ENCODE results near the gene TBC1D30.

Gene TBC1D30

DNA sequence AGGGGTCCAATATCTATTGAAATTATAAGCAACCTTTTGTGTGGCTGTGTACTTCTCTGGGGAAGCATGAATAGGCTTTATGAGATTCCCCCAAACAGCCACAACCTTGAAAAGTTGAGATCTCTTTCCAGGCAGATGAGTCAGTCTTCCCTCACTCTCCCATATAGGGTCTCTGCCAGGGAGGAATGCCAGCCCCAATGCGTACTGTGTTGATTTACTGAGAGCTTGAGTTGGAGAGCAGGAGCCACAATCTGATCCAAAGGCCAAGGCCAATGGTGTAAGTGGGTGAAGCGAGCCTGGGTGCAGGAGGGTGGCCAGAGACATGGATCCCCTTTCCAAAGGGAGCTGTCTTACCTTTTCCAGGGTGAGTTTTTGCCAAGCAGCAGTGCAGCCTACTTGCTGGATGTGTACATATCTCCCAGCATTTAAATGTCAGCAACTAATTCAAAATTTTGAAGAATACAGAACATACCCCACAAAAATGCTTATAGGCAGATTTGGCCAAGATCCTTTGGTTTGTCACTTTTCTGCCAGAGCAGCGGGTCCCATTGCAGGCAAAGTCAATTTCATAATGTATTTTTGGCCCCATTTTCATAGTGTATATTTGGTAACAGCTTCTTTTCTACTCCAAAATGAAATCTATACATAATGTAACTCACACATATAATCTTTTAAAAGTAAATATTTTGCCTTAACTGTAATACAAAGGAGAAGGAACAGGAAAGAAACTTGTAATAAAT, 88.2 kb downstream of the TBC1D30 start:
- DNase-seq: no peak

- no peak for DNase-seq
These were observed 90.8 kb downstream of the TBC1D30 start for GRCh38 chr12:64915242-64915641.

- no peak for DNase-seq
These were observed 92.2 kb downstream of the TBC1D30 start for GRCh38 chr12:64916411-64917261.

GRCh38 chr12:64918344-64918743, 93.9 kb downstream of the TBC1D30 start:
- no peak for DNase-seq

- no peak for DNase-seq
These were observed 94.4 kb downstream of the TBC1D30 start for GRCh38 chr12:64918801-64919200.

DNA sequence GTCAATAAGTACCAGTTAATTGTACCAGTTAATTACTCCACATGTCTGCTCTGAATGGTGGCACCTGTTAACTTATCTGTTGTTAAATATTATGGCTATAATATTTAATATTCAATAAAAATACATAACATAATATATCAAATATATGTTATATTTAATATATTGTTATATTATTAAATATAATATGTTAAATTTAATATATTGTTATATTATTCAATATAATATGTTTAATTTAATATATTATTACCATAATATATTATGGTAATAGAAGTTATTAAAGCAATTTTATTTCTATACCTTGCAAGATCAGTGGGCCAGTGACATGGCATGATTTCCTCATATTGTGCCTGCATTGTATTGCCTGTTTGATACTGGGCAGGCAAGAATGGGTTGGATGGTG, 98.4 kb downstream of the TBC1D30 start:
- no peak for DNase-seq

DNA sequence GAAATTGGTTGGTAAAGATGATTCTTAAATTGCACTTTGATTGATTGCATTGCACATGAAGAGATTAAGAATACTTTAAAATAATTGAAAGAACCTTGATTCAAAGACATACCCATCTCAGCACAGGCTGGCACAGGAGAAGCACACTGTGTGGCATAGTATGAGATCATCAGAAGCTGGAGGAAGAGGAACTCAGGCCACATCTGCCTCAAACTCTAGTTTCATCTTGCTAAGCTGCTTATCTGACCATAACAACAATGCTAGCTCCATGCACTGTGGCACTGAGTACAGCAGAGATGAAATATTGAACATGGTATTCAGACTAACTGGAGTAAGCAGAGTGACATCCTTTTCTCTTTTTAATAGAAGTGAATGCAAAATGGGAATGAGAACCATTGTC, 99.1 kb downstream of the TBC1D30 start:
- no peak for DNase-seq

All from NCI-H2081 (cell line).